Fibroblast of lung (primary cell): ENCODE data around the gene NQO1. TPM values are rescaled to one million over a fixed set of nuclear protein-coding genes. Genes with fewer than 3 reads are reported as not detected.

ENCODE experiments used
- DNase-seq, 2 donors: peaks; one replicate each; pipeline versions ENCODE4 v3.0.0 to v3.0.0-alpha.2; 2010; ENCODE audit warnings: low read depth in 2 of 2
- H2AFZ ChIP-seq: 2 replicates; pipeline ENCODE4 v1.5.1; 2012; ENCODE audit warnings: low read length, control low read depth, inconsistent platforms
- H3K27ac ChIP-seq: 2 replicates; pipeline ENCODE4 v1.5.1; 2011; ENCODE audit warnings: low read length, control low read depth; ENCODE audit not compliant: insufficient read depth
- H3K27me3 ChIP-seq: 2 replicates; pipeline ENCODE4 v1.5.1; 2011; ENCODE audit warnings: mild to moderate bottlenecking, low read length; ENCODE audit not compliant: control insufficient read depth, insufficient read depth
- H3K36me3 ChIP-seq: 2 replicates; pipeline ENCODE4 v1.5.1; 2011; ENCODE audit warnings: low read length; ENCODE audit not compliant: control insufficient read depth, insufficient read depth
- H3K4me1 ChIP-seq: 2 replicates; pipeline ENCODE4 v1.5.1; 2011; ENCODE audit warnings: low read length; ENCODE audit not compliant: control insufficient read depth, insufficient read depth; ENCODE audit errors: extremely low read depth
- H3K4me2 ChIP-seq: 2 replicates; pipeline ENCODE4 v1.5.1; 2011; ENCODE audit warnings: low read length, control low read depth; ENCODE audit not compliant: insufficient read depth; ENCODE audit errors: extremely low read depth
- H3K4me3 ChIP-seq, 4 experiments: fragments of 200-600 bp in 1 of 4; sonication (generic) in 1 of 4; replicated peaks in 1 of 4; 2 replicates each; pipeline ENCODE4 v1.5.1; 2011 to 2016; ENCODE audit warnings: low read length in 4 of 4, low read depth in 3 of 4, mild to moderate bottlenecking in 3 of 4, control low read depth in 2 of 4, inconsistent platforms in 1 of 4, mixed read lengths in 1 of 4; ENCODE audit not compliant: insufficient read depth in 1 of 4; ENCODE audit errors: control extremely low read depth in 1 of 4
- H3K79me2 ChIP-seq: 2 replicates; pipeline ENCODE4 v1.5.1; 2012; ENCODE audit warnings: mild to moderate bottlenecking, low read length, inconsistent platforms; ENCODE audit not compliant: control insufficient read depth, insufficient read depth
- H3K9ac ChIP-seq: 2 replicates; pipeline ENCODE4 v1.5.1; 2011; ENCODE audit warnings: mild to moderate bottlenecking, low read length, control low read depth; ENCODE audit not compliant: insufficient read depth
- H3K9me3 ChIP-seq: 2 replicates; pipeline ENCODE4 v1.5.1; 2012; ENCODE audit warnings: low read depth, low read length; ENCODE audit not compliant: control insufficient read depth, insufficient read depth
- H4K20me1 ChIP-seq: 2 replicates; pipeline ENCODE4 v1.5.1; 2011; ENCODE audit warnings: low read length; ENCODE audit not compliant: control insufficient read depth, insufficient read depth; ENCODE audit errors: extremely low read depth
- CTCF ChIP-seq, 2 donors: IDR thresholded peaks in 1 of 2; conservative IDR thresholded peaks in 1 of 2; 1 replicate in 1 of 2; 2 replicates in 1 of 2; pipeline ENCODE4 v1.5.1; 2011 to 2012; ENCODE audit warnings: low read length in 2 of 2, control low read depth in 1 of 2, inconsistent platforms in 1 of 2, low read depth in 1 of 2, mild to moderate bottlenecking in 1 of 2
- EZH2 ChIP-seq: IDR thresholded peaks from 2 replicates; pipeline ENCODE4 v1.5.1; 2012; ENCODE audit warnings: low read length, control low read depth, mild to moderate bottlenecking; ENCODE audit errors: missing control alignments
- polyA plus RNA-seq, 2 donors: library from polyadenylated mRNA; depleted of rRNA in 1 of 2; stranded (reverse) in 1 of 2; unstranded in 1 of 2; fragments of >200 nt; gene quantifications; 2 replicates each; pipeline ENCODE4 v1.2.1, GENCODE V29; 2011 to 2012; ENCODE audit warnings: missing spikeins in 1 of 2
- total RNA-seq: library from RNA; depleted of rRNA; stranded (reverse); fragments of >200 nt; gene quantifications from 2 replicates; pipeline ENCODE4 v1.2.1, GENCODE V29; 2014

Gene NQO1
- total and polyA plus RNA-seq, 2 donors (not counting 1 experiment from before 2014, with no cell fraction given): 583 to 779 TPM

GRCh38 chr16:69717066-69717465 lies 9.3 kb downstream of the NQO1 start:
- Histone ChIP-seq H3K4me1 (no peaks in the 10 kb centered on the region), H3K36me3 (peaks cover 24% of the 10 kb centered on the region)

DNA sequence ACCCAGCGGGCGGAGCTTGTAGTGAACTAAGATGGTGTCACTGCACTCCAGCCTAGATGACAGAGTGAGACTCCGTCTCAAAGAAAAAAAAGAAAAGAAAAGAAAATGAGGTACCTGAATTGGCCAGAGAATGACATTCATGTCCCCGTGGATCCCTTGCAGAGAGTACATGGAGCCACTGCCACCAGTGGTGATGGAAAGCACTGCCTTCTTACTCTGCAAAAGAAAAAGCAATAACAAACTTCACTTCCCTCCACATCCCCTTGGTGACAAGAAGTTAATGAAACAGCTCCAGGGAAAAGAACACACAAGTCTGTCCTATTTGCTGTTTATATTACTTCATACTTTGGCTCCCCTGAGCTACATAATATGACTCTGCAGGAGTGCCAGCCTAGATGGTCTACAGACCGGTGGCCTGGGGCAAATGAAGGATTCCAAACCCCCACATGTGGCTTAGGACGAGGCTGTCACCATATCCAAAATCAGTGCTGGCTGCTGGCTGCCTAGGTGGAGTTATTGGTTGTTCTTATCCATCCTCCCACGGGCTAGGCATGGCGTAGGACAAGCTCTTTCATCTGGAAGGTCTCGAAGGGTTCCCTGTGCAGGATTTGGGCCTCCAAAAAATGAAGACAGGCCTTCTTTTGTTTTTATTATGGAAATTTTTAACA lies 13.3 kb downstream of the NQO1 start:
- peaks cover 24% of the 10 kb centered on the region for H3K36me3 ChIP-seq

More at GRCh38 chr16:69717066-69717465, 9.3 kb downstream of the NQO1 start:
- H3K4me2 ChIP-seq: no peak overlapping the region
- no peak overlapping the region for H3K9ac ChIP-seq
- H3K4me3 ChIP-seq: no peak overlapping the region
- H2AFZ ChIP-seq: no peak overlapping the region
- no peak overlapping the region for H3K27ac ChIP-seq
- peaks cover 25% of the 10 kb centered on the region for H3K79me2 ChIP-seq
- no peaks in the 10 kb centered on the region for H3K9me3 ChIP-seq
- no peaks in the 10 kb centered on the region for H3K27me3 ChIP-seq
- H4K20me1 ChIP-seq: no peaks in the 10 kb centered on the region
- TF ChIP-seq CTCF (conservative IDR thresholded peaks at IDR 0.05 in 1 of 2, IDR thresholded peaks at IDR 0.05 in 1 of 2; ENCODE audit: low read depth in 1 of 2, low read length in 2 of 2) (no peak), EZH2 (no peak)
- no peak for DNase-seq

GRCh38 chr16:69712277-69712676 lies 14.1 kb downstream of the NQO1 start:
- Histone ChIP-seq H3K4me3 (no peak overlapping the region), H3K79me2 (no peaks in the 10 kb centered on the region), H4K20me1 (no peaks in the 10 kb centered on the region), H3K9me3 (no peaks in the 10 kb centered on the region), H3K4me2 (no peak overlapping the region), H3K27me3 (no peaks in the 10 kb centered on the region), H3K4me1 (no peaks in the 10 kb centered on the region), H3K27ac (no peak overlapping the region), H3K9ac (no peak overlapping the region), H2AFZ (no peak overlapping the region), H3K36me3 (peaks cover 20% of the 10 kb centered on the region)
- no peak for TF ChIP-seq CTCF (conservative IDR thresholded peaks at IDR 0.05 in 1 of 2, IDR thresholded peaks at IDR 0.05 in 1 of 2; ENCODE audit: low read depth in 1 of 2, low read length in 2 of 2)
- no peak for TF ChIP-seq EZH2
- no peak for DNase-seq

More for the DNA sequence above, 13.3 kb downstream of the NQO1 start:
- DNase-seq: no peak
- no peaks in the 10 kb centered on the region for H4K20me1 ChIP-seq
- H2AFZ ChIP-seq: no peak overlapping the region
- no peaks in the 10 kb centered on the region for H3K27me3 ChIP-seq
- H3K4me1 ChIP-seq: no peaks in the 10 kb centered on the region
- TF ChIP-seq CTCF (conservative IDR thresholded peaks at IDR 0.05 in 1 of 2, IDR thresholded peaks at IDR 0.05 in 1 of 2; ENCODE audit: low read depth in 1 of 2, low read length in 2 of 2) (no peak), EZH2 (no peak)
- H3K9me3 ChIP-seq: no peaks in the 10 kb centered on the region
- H3K27ac ChIP-seq: no peak overlapping the region
- no peaks in the 10 kb centered on the region for H3K79me2 ChIP-seq
- H3K4me2 ChIP-seq: no peak overlapping the region
- no peak overlapping the region for H3K4me3 ChIP-seq
- no peak overlapping the region for H3K9ac ChIP-seq
